Activated T-cell treated with anti-CD3 and anti-CD28 coated beads, Interleukin-2, amount 50 U/mL, for 1 hour (primary cell): Measurements from ENCODE around the gene PITRM1.
"Not testable (repeated sequence)": the region's sequence is repeated elsewhere in the genome, so short reads cannot be mapped to it uniquely, and the experiment has no call there.

Experiments
- DNase-seq: peaks from one replicate; pipeline ENCODE4 v3.0.0-alpha.2; 2020

PITRM1 gene

DNA sequence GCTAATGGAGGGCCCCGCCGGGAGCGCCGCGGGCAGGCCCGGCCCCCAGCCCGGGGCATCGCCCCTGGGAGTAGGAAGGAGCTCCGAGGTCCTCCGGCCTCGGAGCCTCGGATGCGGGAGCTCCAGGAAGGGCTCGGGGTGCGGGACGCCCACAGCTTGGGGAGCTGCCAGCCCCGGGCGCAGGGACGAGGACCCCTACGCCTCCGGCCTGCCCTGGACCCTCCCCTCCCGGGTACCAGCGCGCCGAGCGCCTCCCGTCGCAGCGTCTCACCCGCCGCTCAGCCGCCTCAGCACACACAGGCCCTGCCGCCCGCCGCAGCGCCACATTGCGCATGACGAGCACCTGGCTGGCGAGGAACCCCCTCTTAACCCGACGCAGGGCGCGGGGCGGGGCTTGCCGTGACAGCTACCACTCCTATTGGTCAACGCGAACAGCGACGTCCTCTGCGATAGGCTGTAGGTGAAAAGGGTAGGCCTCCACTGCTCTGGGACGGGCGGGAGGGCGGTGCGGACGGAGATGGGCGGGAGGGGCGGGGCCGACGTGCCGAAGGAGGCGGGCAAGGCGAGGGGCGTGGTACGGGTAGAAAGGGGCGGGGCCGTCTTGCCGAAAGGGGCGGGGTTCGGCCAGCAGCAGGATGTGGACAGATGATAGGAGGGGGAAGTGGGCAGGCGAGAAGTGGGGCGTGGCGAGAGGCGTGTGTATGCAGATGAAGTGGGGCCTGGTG lies at the start of gene PITRM1:
TSS of gene PITRM1 (minus strand) at position 337 of the 725 bp plus-strand sequence. CDS start at position 327, 10 bp downstream.
- peak; percentile 98 for DNase-seq

DNA sequence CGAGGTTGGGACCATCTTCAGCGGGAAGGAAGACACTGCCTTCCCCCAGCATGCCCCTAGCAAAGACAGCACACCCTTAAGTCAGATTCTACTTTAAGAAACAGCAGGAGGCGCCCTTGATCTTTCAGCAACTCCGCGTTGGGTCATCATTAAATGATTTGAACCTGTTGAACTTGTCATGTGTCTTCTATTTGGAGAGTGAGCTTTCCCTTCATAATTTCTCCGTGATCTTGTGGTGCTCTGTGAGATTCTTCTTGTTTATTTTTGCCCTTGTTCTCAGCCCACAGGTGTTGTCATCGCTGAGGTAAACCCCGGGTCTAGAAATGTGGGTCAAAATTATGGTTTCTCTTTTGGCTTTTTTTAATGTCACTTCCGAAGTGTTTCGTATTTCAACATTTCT lies 49.5 kb upstream of the PITRM1 start:
- no peak for DNase-seq

- not testable (repeated sequence) for DNase-seq
Measured at GRCh38 chr10:3221601-3222000, 49.0 kb upstream of the PITRM1 start.

GRCh38 chr10:3220853-3221252 lies 48.3 kb upstream of the PITRM1 start:
- DNase-seq = no peak

- not testable (repeated sequence) for DNase-seq
Measured at GRCh38 chr10:3219021-3219628, 46.5 kb upstream of the PITRM1 start.

DNA sequence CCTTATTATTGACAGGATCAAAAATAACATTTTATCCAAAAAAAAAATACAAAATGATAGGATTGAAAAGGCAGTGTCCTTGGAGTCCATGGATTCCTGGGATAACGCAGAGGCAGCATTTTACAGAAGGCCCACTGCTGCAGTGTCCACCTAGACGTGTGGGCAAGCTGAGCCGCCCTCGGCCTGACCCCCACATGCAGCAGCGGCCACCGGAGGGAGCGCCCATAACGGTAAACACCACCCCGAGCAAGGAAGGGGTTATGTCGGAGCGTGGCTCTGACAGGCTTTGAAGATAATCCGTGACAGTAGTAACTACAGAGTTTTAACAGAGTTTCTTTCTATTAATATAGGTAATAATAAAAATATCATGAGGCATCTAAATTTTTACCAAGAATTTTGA lies 45.3 kb upstream of the PITRM1 start:
- DNase-seq = no peak

DNA sequence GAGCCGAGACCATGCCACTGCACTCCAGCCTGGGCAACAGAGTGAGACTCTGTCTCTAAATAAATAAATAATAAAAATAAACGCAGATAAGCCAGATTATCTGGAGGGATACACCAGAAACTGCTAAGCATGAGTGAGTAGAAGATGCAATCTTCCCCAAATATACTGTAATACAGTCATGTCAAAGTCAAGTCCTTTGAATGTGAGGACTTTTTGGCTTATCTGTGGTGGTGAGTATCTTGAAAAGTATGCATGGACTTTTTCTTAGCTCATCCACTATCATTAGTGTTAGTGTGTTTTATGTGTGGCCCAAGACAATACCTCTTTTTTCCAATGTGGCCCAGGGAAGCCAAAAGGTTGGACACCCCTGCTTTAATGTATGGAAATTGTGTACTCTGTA lies 44.7 kb upstream of the PITRM1 start:
- no peak for DNase-seq

- DNase-seq = no peak
Measured at GRCh38 chr10:3215153-3215775, 42.7 kb upstream of the PITRM1 start.

- no peak for DNase-seq
Measured at GRCh38 chr10:3213758-3214515, 41.4 kb upstream of the PITRM1 start.

DNA sequence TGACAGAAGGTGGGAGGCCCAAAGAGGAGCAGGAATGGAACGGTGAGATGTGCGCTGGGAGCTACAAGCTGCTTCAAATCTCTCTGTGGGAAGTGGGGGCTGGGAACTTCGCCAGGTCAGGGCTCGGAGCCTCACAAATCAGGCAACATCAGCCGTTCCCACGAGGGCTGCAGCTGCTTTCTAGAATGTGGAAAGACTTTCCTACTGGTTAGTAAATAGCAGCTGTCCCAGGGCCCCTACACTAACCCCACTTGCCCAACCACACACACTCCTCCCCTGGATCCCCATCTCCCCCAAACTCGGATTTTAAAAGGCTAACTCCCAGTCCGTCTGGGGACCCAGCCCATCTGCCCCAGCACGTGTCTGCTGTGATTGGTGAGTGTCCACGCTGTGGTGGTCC lies 40.6 kb upstream of the PITRM1 start:
- no peak for DNase-seq

- DNase-seq = no peak
Measured at GRCh38 chr10:3210251-3210877, 37.8 kb upstream of the PITRM1 start.

GRCh38 chr10:3208481-3209406 lies 36.2 kb upstream of the PITRM1 start:
- no peak for DNase-seq

GRCh38 chr10:3207351-3207750 lies 34.8 kb upstream of the PITRM1 start:
- no peak for DNase-seq

DNA sequence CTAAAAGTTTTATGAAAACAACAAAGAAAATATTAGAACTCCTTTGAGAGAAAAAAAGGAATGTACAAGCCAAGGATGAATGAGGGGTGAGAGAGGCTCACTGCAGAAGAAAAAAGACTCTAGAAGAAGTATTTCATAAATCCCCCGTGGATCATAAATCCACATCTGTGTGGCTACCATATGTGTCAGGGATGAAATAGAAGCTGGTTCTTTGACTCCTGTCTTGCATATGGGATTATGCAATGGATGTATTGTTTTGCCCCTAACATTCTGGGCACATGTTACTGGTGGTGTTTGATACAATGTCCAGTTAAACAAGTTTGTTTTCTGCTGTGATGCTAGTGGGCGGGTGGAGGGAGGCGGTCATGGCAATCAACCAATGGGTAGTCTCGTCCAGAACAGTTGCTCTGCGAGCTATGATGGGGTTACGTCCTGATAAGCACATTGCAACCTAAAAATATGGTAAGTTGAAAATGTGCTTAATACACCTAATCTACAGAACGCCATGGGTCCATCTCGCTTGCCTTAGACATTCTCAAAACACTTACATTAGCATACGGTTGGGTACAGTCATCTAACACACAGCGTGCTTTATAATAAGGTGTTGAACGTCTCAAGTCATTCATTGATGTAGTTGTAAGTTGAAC lies 34.1 kb upstream of the PITRM1 start:
- no peak for DNase-seq

GRCh38 chr10:3203972-3204371 lies 31.4 kb upstream of the PITRM1 start:
- DNase-seq = no peak

GRCh38 chr10:3203016-3203811 lies 30.6 kb upstream of the PITRM1 start:
- no peak for DNase-seq

DNA sequence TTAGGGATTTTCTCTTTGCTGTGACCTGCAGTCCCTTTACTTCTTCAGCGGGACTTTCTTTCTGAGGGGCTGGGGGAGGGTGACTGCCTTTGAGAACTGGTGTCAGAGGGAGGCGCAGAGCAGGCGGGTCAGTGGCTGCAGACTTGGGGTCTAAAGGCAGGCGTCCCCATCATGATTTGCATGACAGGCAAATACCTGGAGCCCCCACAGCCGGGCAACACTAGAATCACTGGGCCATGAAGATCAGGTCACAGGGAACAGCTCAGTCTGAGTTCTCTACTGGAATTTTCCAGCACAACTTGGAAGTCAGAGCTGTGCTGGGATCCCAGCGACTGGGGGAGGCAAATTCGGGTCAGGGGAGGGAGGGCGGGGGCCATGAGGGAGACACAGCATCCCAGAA lies 29.2 kb upstream of the PITRM1 start:
- no peak for DNase-seq

- no peak for DNase-seq
Measured at GRCh38 chr10:3199488-3199887, 26.9 kb upstream of the PITRM1 start.

DNA sequence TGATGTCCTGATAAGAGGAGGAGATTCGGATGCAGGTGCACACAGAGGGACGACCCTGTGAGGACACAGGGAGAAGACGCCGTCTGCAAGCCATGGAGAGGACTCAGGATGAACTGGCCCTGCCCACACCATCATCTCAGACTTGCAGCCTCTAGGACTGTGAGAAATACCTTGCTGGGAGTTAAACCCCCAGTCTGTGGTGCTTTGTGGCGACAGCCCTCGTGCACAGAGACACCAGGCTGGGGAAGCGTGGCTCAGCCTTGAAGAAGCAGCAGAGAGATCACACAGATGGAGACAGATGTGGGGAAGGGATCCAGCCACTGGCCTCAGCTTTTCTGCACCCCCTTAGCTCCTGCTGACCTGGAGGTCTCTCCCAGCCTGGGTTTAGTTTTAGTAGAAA lies 26.3 kb upstream of the PITRM1 start:
- DNase-seq = no peak

DNA sequence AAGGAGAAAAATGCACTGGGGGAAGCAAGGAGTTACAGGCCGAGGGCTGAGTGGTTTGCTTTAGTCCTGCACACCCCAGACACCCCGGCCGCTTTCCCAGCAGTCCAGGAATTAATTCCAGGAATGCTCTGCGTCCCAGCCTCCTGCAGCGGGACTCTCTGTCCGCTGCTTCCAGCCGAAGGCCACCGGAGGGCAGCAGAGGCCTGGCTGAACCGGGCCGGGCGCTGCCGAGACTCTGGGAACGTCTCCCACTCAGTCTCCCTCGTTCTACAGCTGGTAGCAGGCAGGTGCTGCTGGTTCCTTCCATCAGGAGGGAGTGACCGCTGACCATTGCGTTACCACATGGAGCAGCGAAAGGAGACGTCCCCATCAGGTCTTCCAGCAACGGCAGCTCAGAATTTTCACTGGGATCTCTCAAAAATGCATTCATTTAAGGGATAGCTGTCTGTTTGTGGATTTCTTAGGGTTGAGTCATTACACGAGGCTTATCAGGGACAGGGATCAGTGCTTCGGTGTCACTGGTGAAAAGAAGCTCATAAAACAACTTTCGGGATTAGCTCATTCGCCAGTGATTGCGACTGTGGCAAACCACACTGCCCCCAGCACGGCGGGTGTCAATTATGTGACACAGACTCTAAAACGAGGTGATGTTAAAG lies 24.9 kb upstream of the PITRM1 start:
- DNase-seq = peak; percentile 64
